ENCODE data around the gene CNIH4. TPM values are rescaled to one million over a fixed set of nuclear protein-coding genes. Genes with fewer than 3 reads are reported as not detected.

The CNIH4 gene
- total and polyA plus RNA-seq, 10 of the 15 experiments (the other 5 are each of a cell fraction or from before 2014, with no cell fraction given) = 23.2 to 173 (median 51.4) TPM

GRCh38 chr1:224358237-224358636, 1.6 kb downstream of the CNIH4 start:
- no peak for FAIRE-seq
- Histone ChIP-seq H3K4me2 (ENCODE audit: control insufficient read depth, insufficient read depth) (peak overlapping the region; percentile 41), H3K36me3 (ENCODE audit: control insufficient read depth in 2 of 2, insufficient read depth in 2 of 2, low read length in 1 of 2) (0 out of 4 replicates have a peak, but pooled peaks cover 0 to 3% of the 10 kb centered on the region in 2 experiments), H3K9me3 (replicated peaks; ENCODE audit: control insufficient read depth, insufficient read depth, low read length) (no peaks in the 10 kb centered on the region; the same call in 2 of the 3 replicates), H3K4me1 (ENCODE audit: control insufficient read depth, insufficient read depth, low read length) (no peaks in the 10 kb centered on the region), H3K27ac (ENCODE audit: control insufficient read depth, insufficient read depth) (no peak overlapping the region), H4K20me1 (ENCODE audit: control insufficient read depth, insufficient read depth) (no peaks in the 10 kb centered on the region), H3K9ac (ENCODE audit: control insufficient read depth, insufficient read depth, low read length) (no peak overlapping the region), H2AFZ (ENCODE audit: control insufficient read depth, low read depth, low read length) (no peak overlapping the region), H3K27me3 (replicated peaks in 1 of 2; ENCODE audit: control insufficient read depth in 2 of 2, insufficient read depth in 2 of 2, low read length in 1 of 2) (no peaks in the 10 kb centered on the region), H3K79me2 (ENCODE audit: control insufficient read depth, insufficient read depth, low read length) (peaks cover 31% of the 10 kb centered on the region), H3K4me3 (peak overlapping the region; percentile 85)
- ChIA-PET CTCF (interaction anchor here (0.6 to 2.1 kb wide), 12 partner anchors 9 to 564 kb away, joined by 3 to 12 read pairs (median 4); no protein-coding TSS in a partner anchor), POLR2A (interaction anchor here (0.5 to 1.9 kb wide), 8 partner anchors 8 to 245 kb away, joined by 3 to 13 read pairs (median 5); no protein-coding TSS in a partner anchor), RAD21 (ENCODE audit: unreplicated experiment) (interaction anchor here (0.5 to 4.1 kb wide), 7 partner anchors 9 to 311 kb away, joined by 3 to 14 read pairs (median 7); no protein-coding TSS in a partner anchor), SMC1A (ENCODE audit: uncharacterized antibody, unreplicated experiment) (interaction anchor here (0.7 to 2.4 kb wide), 18 partner anchors 9 to 99 kb away, joined by 3 to 17 read pairs (median 4); partner anchors contain the start of gene WDR26)
- no peak for DNase-seq (ENCODE audit: low read depth, low spot score)
- 36% methylated on average over 4 of the region's 4 CpGs for WGBS (ENCODE audit: insufficient coverage, insufficient replicate concordance, low lambda C conversion rate, missing lambda C conversion rate)
- in situ Hi-C loops (cut with MboI) (no loop called here), intact Hi-C loops (cut with micrococcal nuclease; ENCODE audit: unreplicated experiment) (no loop called here)
- BruUV-seq (replicated peaks) = no TSS peak
- TF ChIP-seq EED (IDR thresholded peaks at IDR 0.05; ENCODE audit: low read depth) (no peak), TBL1XR1 (IDR thresholded peaks at IDR 0.05; ENCODE audit: low read depth, low read length) (no peak), RCOR1 (conservative IDR thresholded peaks at IDR 0.05; ENCODE audit: low read depth, low read length) (no peak), IKZF2 (IDR thresholded peaks at IDR 0.05) (no peak), EZH2 (IDR thresholded peaks at IDR 0.05; ENCODE audit: borderline replicate concordance, control insufficient read depth, low read depth, low read length) (no peak), ZBTB40 (IDR thresholded peaks at IDR 0.05; ENCODE audit: borderline replicate concordance) (no peak), GABPA (IDR thresholded peaks at IDR 0.05; ENCODE audit: low read depth) (no peak), IRF5 (IDR thresholded peaks at IDR 0.05; ENCODE audit: borderline replicate concordance) (no peak), SPI1 (IDR thresholded peaks at IDR 0.05; ENCODE audit: borderline replicate concordance, insufficient read depth, low read depth, low read length) (no peak), ZNF217 (IDR thresholded peaks at IDR 0.05) (no peak)
- peak; percentile 5; the same call in 1 of the 3 replicates for ATAC-seq
